ENCODE results near the gene MYBPC3. TPM values are rescaled to one million over a fixed set of nuclear protein-coding genes. Genes with fewer than 3 reads are reported as not detected.

The MYBPC3 gene
- not detected in 2 replicates for total RNA-seq (2014; rRNA removed; shearing (Covaris generic))

DNA sequence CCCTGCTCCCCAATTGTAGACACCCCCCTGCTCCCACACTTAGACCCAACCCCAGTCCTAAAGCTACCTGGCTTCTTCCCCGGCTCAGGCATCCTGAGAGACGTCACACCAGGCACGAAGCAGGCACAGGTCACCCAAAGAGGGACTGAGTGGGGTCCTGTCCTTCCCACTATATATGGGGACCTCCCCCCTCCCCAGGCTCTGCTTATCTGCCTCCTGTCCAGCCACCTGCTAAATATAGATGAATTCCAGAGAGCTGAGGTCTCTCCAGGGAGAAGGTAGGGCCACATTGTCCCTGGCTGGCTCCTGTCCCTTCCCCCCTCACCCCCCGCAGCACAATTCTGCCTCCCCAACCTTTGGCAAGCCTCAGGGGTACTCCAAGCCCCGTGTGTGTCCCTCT is at the start of gene MYBPC3:
TSS of gene MYBPC3 (minus strand) at position 147 of the 400 bp plus-strand sequence. CDS start at position 92, 55 bp downstream.
- Histone ChIP-seq H3K36me3 (replicated peaks; ENCODE audit: control insufficient read depth, insufficient read depth, low read length) (no peaks in the 10 kb centered on the region; the same call in 1 of the 2 replicates), H3K27me3 (ENCODE audit: control insufficient read depth, insufficient read depth, low read length) (no peaks in the 10 kb centered on the region), H3K4me3 (ENCODE audit: insufficient read depth, low read depth, low read length) (no peak within 1 kb of the TSS)
- DNase-seq: no peak

GRCh38 chr11:47400768-47401279 is 48.3 kb upstream of the MYBPC3 start:
- DNase-seq: no peak
- Histone ChIP-seq H3K4me3 (ENCODE audit: insufficient read depth, low read depth, low read length) (peak overlapping the region; percentile 44), H3K36me3 (replicated peaks; ENCODE audit: control insufficient read depth, insufficient read depth, low read length) (no peaks in the 10 kb centered on the region), H3K27me3 (ENCODE audit: control insufficient read depth, insufficient read depth, low read length) (no peaks in the 10 kb centered on the region)

DNA sequence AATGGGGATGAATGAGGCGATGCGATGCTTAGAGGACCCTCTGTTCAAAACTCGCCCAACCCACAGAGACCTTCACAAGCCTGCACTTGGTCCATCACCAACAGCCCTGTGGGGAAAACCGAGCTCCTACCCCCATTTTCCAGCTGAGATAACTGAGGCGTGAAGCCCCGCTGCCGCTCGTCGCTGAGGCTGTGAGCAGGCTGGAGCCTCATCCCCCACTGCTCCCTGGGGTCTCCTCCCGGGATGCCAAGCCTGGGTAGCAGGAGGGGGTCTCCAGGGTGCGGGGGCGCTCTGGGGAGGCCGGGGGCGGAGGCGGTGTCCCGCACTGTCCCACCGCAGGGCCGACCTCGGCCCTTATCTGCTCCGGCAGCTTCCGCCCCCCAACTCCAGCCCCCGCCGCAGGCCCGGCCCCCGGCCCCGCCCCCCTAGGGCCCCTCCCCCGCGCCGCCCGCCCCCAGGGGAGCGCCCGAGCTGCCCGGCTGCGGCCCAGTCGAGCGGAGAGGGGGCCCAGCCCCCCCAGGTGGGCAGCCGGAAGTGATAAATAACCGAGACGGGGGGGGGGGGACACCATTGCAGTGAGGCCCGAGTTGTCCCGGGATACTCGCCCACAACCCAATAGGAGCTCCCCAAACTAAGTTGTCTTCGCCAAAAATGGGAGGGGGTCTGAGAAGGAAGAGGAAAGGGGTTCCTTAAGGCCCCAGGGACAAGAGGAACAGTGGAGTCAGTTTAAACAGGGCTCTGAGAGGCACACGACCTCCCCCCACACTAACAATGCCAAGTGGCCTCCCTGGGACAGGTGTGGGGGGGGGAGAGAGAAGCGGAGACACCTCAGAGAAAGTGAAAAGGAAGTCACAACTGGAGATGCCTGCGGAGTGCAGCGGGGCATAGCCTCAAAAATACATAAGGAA is 47.6 kb upstream of the MYBPC3 start:
- Histone ChIP-seq H3K36me3 (replicated peaks; ENCODE audit: control insufficient read depth, insufficient read depth, low read length) (no peaks in the 10 kb centered on the region), H3K27me3 (ENCODE audit: control insufficient read depth, insufficient read depth, low read length) (no peaks in the 10 kb centered on the region), H3K4me3 (ENCODE audit: insufficient read depth, low read depth, low read length) (peak overlapping the region; percentile 54)
- peak; percentile 96 for DNase-seq

GRCh38 chr11:47398551-47398950 is 46.0 kb upstream of the MYBPC3 start:
- Histone ChIP-seq H3K27me3 (ENCODE audit: control insufficient read depth, insufficient read depth, low read length) (no peaks in the 10 kb centered on the region), H3K36me3 (replicated peaks; ENCODE audit: control insufficient read depth, insufficient read depth, low read length) (no peaks in the 10 kb centered on the region), H3K4me3 (ENCODE audit: insufficient read depth, low read depth, low read length) (no peak overlapping the region)
- DNase-seq: no peak

DNA sequence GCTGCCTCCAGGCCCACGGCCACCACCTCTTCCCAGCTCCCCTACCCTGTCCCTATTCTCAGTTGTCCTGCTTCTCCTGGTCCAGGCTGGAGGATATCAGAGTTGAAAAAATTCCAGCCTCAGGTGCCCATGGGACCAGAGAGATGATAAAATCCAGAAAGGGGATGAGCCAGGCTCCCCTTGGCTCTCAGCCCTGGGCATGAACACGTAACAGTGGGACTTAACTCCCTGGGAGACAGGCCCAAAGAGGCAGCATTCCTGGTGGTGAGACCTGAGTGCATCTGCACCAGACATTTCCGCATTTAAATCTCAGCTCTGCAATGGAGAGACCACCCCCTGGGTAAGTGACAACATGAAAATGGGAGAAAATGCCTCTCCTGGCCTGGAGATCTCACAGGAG is 45.5 kb upstream of the MYBPC3 start:
- H3K4me3 ChIP-seq (ENCODE audit: insufficient read depth, low read depth, low read length): no peak overlapping the region
- H3K27me3 ChIP-seq (ENCODE audit: control insufficient read depth, insufficient read depth, low read length): no peaks in the 10 kb centered on the region
- no peak for DNase-seq
- no peaks in the 10 kb centered on the region for H3K36me3 ChIP-seq (replicated peaks; ENCODE audit: control insufficient read depth, insufficient read depth, low read length)

DNA sequence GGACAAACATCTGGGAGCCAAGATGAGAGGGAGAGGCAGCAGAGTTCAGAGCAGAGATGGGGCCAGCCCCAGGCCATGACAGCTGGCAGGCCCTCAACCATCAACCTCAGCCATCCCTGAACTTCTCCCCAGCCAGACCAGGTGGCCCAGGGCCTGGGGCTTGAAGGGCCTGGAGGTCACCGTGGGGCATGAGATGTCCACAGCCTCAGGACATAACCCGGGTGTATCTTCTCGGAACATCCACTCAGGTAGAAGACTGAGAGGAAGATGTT is 43.5 kb upstream of the MYBPC3 start:
- no peak for DNase-seq
- Histone ChIP-seq H3K36me3 (replicated peaks; ENCODE audit: control insufficient read depth, insufficient read depth, low read length) (no peaks in the 10 kb centered on the region), H3K27me3 (ENCODE audit: control insufficient read depth, insufficient read depth, low read length) (no peaks in the 10 kb centered on the region), H3K4me3 (ENCODE audit: insufficient read depth, low read depth, low read length) (no peak overlapping the region)

GRCh38 chr11:47395223-47396048 is 42.9 kb upstream of the MYBPC3 start:
- no peaks in the 10 kb centered on the region for H3K27me3 ChIP-seq (ENCODE audit: control insufficient read depth, insufficient read depth, low read length)
- DNase-seq: no peak
- no peaks in the 10 kb centered on the region for H3K36me3 ChIP-seq (replicated peaks; ENCODE audit: control insufficient read depth, insufficient read depth, low read length)
- H3K4me3 ChIP-seq (ENCODE audit: insufficient read depth, low read depth, low read length): no peak overlapping the region

DNA sequence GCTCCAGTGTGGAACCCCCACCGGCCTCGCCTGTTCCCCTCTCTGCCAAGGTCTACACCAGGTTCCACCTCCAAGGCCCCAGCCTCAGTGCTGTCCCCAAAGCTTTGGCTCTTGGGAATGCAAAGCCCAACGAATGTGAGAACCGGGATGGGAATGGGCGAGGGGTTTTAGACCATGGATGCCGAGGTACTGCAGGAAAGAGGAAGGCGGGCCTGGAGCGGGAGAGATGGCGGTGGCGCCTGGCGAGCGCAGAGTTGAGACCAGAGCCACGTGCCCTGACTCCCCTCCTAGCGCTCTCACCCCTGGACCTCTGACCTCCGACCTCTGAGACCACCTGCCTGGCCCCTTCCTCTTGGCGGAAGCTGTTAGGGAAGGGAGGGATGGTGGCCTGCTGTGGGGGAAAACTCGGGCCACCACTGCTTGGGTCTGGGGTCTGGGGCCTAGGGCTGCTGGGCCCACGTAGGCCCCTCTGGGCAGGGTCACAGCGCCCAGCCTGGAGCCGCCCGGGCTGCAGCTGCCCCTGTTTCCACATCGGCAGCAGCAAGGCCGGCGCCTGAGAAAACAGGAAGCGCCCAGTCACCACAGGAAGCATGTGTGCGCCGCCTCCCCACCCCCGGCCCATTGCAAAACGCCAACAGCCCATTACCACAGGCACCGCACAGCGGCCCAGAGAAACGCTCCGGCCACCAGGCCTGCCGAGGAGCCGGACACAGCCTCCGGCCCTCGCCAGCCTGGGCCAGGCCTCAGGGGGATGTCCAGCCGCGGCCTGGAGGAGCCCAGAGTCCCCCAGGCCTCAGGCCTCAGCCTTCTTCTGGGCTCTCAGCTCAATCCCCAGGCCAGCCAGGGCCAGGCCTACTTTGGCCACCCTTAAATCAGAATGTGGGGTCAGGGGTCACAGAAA is 42.1 kb upstream of the MYBPC3 start:
- Histone ChIP-seq H3K36me3 (replicated peaks; ENCODE audit: control insufficient read depth, insufficient read depth, low read length) (no peaks in the 10 kb centered on the region), H3K27me3 (ENCODE audit: control insufficient read depth, insufficient read depth, low read length) (no peaks in the 10 kb centered on the region), H3K4me3 (ENCODE audit: insufficient read depth, low read depth, low read length) (no peak overlapping the region)
- peak; percentile 57 for DNase-seq

GRCh38 chr11:47394050-47394321 is 41.5 kb upstream of the MYBPC3 start:
- Histone ChIP-seq H3K27me3 (ENCODE audit: control insufficient read depth, insufficient read depth, low read length) (no peaks in the 10 kb centered on the region), H3K4me3 (ENCODE audit: insufficient read depth, low read depth, low read length) (no peak overlapping the region), H3K36me3 (replicated peaks; ENCODE audit: control insufficient read depth, insufficient read depth, low read length) (no peaks in the 10 kb centered on the region)
- DNase-seq: peak; percentile 47

- Histone ChIP-seq H3K4me3 (ENCODE audit: insufficient read depth, low read depth, low read length) (no peak overlapping the region), H3K36me3 (replicated peaks; ENCODE audit: control insufficient read depth, insufficient read depth, low read length) (no peaks in the 10 kb centered on the region), H3K27me3 (ENCODE audit: control insufficient read depth, insufficient read depth, low read length) (no peaks in the 10 kb centered on the region)
- DNase-seq: peak; percentile 71
These were observed 40.9 kb upstream of the MYBPC3 start for GRCh38 chr11:47393163-47394049.

- Histone ChIP-seq H3K36me3 (replicated peaks; ENCODE audit: control insufficient read depth, insufficient read depth, low read length) (no peaks in the 10 kb centered on the region), H3K27me3 (ENCODE audit: control insufficient read depth, insufficient read depth, low read length) (no peaks in the 10 kb centered on the region), H3K4me3 (ENCODE audit: insufficient read depth, low read depth, low read length) (no peak overlapping the region)
- DNase-seq: peak; percentile 46
These were observed 40.2 kb upstream of the MYBPC3 start for GRCh38 chr11:47392546-47393162.

DNA sequence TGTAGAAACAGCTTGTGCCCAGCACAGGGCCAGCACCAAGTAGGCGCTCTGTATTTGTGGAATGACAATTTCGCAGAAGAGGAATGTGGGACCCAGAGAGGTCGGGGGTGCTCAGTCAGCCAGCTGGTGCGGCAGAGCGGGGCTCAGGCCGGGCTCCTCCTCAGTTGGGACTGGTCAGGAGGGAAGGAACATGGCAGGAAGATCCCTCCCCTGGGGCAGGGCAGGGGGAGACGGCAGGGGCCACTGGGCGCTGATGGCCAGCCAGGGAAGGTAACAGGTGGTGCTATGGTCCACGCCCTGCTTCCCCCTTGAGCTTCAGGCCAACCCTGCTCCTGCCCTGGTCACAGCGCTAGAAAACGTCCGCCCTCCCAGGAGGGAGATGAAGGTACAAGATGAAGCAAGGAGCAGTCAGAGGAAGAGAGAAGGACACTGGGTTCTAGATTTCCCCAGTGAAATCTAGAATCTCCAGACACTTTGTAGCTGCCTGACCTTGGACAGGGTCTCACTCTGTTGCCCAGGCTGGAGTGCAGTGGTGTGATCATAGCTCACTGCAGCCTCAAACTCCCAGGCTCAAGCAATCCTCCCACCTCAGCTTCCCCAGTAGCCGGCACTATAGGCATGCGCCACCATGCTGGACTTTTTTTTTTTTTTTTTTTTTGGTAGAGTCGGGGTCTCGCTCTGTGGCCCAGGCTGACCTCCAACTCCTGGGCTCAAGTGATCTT is 39.4 kb upstream of the MYBPC3 start:
- no peaks in the 10 kb centered on the region for H3K36me3 ChIP-seq (replicated peaks; ENCODE audit: control insufficient read depth, insufficient read depth, low read length)
- peak; percentile 48 for DNase-seq
- H3K4me3 ChIP-seq (ENCODE audit: insufficient read depth, low read depth, low read length): no peak overlapping the region

More for the DNA sequence above, 39.4 kb upstream of the MYBPC3 start:
- H3K27me3 ChIP-seq (ENCODE audit: control insufficient read depth, insufficient read depth, low read length): no peaks in the 10 kb centered on the region

Measured in H7 (cell line).